Neuronal stem cell (in vitro differentiated cells): ENCODE measurements around the gene GGA1.

Experiments
- DNase-seq: peaks from one replicate; pipeline ENCODE4 v3.0.0-alpha.2; 2013; ENCODE audit warnings: low spot score
- H2AFZ ChIP-seq: one replicate; pipeline ENCODE4 v1.6.1; 2013; ENCODE audit warnings: mild to moderate bottlenecking, low read length, inconsistent platforms
- H2AK5ac ChIP-seq: 2 replicates; pipeline ENCODE4 v1.6.1; 2013; ENCODE audit warnings: low read depth, mild to moderate bottlenecking, inconsistent platforms, low read length, moderate library complexity, mixed read lengths
- H2BK120ac ChIP-seq: 2 replicates; pipeline ENCODE4 v1.6.1; 2013; ENCODE audit warnings: low read depth, mild to moderate bottlenecking, inconsistent platforms, low read length, moderate library complexity, mixed read lengths
- H2BK12ac ChIP-seq: one replicate; pipeline ENCODE4 v1.6.1; 2013; ENCODE audit warnings: low read length, inconsistent platforms
- H2BK15ac ChIP-seq: 2 replicates; pipeline ENCODE4 v1.6.1; 2013; ENCODE audit warnings: mild to moderate bottlenecking, low read length, inconsistent platforms, mixed read lengths
- H2BK5ac ChIP-seq: one replicate; pipeline ENCODE4 v1.6.1; 2013; ENCODE audit warnings: inconsistent platforms, mild to moderate bottlenecking, low read length, moderate library complexity
- H3K14ac ChIP-seq: one replicate; pipeline ENCODE4 v1.6.1; 2013; ENCODE audit warnings: low read length, inconsistent platforms
- H3K18ac ChIP-seq: 2 replicates; pipeline ENCODE4 v1.6.1; 2013; ENCODE audit warnings: low read length, inconsistent platforms
- H3K23ac ChIP-seq: 2 replicates; pipeline ENCODE4 v1.6.1; 2013; ENCODE audit warnings: low read depth, mild to moderate bottlenecking, mixed read lengths, low read length, inconsistent platforms; ENCODE audit not compliant: poor library complexity
- H3K27ac ChIP-seq: replicated peaks from 3 replicates; pipeline ENCODE4 v1.5.1; 2013; ENCODE audit warnings: low read length, inconsistent platforms
- H3K27me3 ChIP-seq, 3 experiments: 2 replicates each; pipeline ENCODE4 v1.6.1; 2013; ENCODE audit warnings: low read length in 3 of 3, mild to moderate bottlenecking in 2 of 3, inconsistent platforms in 1 of 3, low read depth in 1 of 3, mixed read lengths in 1 of 3, moderate library complexity in 1 of 3; ENCODE audit not compliant: control insufficient read depth in 3 of 3, insufficient read depth in 3 of 3
- H3K36me3 ChIP-seq, 2 donors: replicated peaks in 1 of 2; 2 replicates each; pipeline ENCODE4 v1.6.1; 2013; ENCODE audit warnings: low read length in 2 of 2; ENCODE audit not compliant: control insufficient read depth in 2 of 2, insufficient read depth in 2 of 2
- H3K4ac ChIP-seq: 2 replicates; pipeline ENCODE4 v1.6.1; 2013; ENCODE audit warnings: inconsistent platforms, mild to moderate bottlenecking, low read length, moderate library complexity
- H3K4me1 ChIP-seq, 2 donors: 1 replicate in 1 of 2; 2 replicates in 1 of 2; pipeline ENCODE4 v1.6.1; 2013; ENCODE audit warnings: low read length in 2 of 2, low read depth in 1 of 2; ENCODE audit not compliant: control insufficient read depth in 2 of 2, insufficient read depth in 1 of 2
- H3K4me2 ChIP-seq: one replicate; pipeline ENCODE4 v1.6.1; 2013; ENCODE audit warnings: mild to moderate bottlenecking, low read length, inconsistent platforms; ENCODE audit not compliant: insufficient read depth, poor library complexity, severe bottlenecking
- H3K4me3 ChIP-seq, 2 donors: 2 replicates each; pipeline ENCODE4 v1.5.1; 2013; ENCODE audit warnings: low read length in 2 of 2, mild to moderate bottlenecking in 2 of 2, inconsistent platforms in 1 of 2, moderate library complexity in 1 of 2
- H3K79me1 ChIP-seq: one replicate; pipeline ENCODE4 v1.6.1; 2013; ENCODE audit warnings: low read depth, mild to moderate bottlenecking, inconsistent platforms, low read length, moderate library complexity
- H3K9ac ChIP-seq: one replicate; pipeline ENCODE4 v1.6.1; 2013; ENCODE audit warnings: mild to moderate bottlenecking, low read depth, low read length, inconsistent platforms; ENCODE audit not compliant: poor library complexity
- H3K9me3 ChIP-seq, 2 donors: replicated peaks in 1 of 2; 2 replicates each; pipeline versions ENCODE3 to v1.6.1; 2013; ENCODE audit warnings: low read length in 2 of 2, mild to moderate bottlenecking in 2 of 2, inconsistent platforms in 1 of 2, low read depth in 1 of 2, mixed read lengths in 1 of 2, moderate library complexity in 1 of 2; ENCODE audit not compliant: control insufficient read depth in 2 of 2, insufficient read depth in 1 of 2
- H4K8ac ChIP-seq: one replicate; pipeline ENCODE4 v1.6.1; 2013; ENCODE audit warnings: low read depth, mild to moderate bottlenecking, inconsistent platforms, low read length, moderate library complexity
- H4K91ac ChIP-seq: one replicate; pipeline ENCODE4 v1.6.1; 2013; ENCODE audit warnings: low read length, low read depth, mild to moderate bottlenecking, inconsistent platforms; ENCODE audit not compliant: poor library complexity
- WGBS, 2 donors: extraction: QIAGEN DNeasy Blood & Tissue Kit; methylation state at CpG; one replicate each; pipeline ENCODE4 v1.1.7; 2013; ENCODE audit warnings: missing lambda C conversion rate in 2 of 2, mixed read lengths in 1 of 2; ENCODE audit not compliant: insufficient read length in 2 of 2, insufficient replicate concordance in 1 of 2; ENCODE audit errors: extremely low coverage in 2 of 2; 5-methylcytosine and 5-hydroxymethylcytosine counted together

The GGA1 gene

GRCh38 chr22:37563153-37564081 is 45.2 kb upstream of the GGA1 start:
- H4K8ac ChIP-seq: no peak overlapping the region
- no CpG with 5 or more reads among the region's 14 CpGs for WGBS, 2 donors

GRCh38 chr22:37564111-37564711 is 44.4 kb upstream of the GGA1 start:
- H3K4ac ChIP-seq: no peak overlapping the region
- H2BK12ac ChIP-seq: no peak overlapping the region
- no peak overlapping the region for H3K27ac ChIP-seq
- no peak overlapping the region for H3K9ac ChIP-seq
- no peak overlapping the region for H3K14ac ChIP-seq
- H3K4me2 ChIP-seq: no peak overlapping the region
- no peak for DNase-seq
- H2AFZ ChIP-seq: no peak overlapping the region
- H2BK120ac ChIP-seq: no peak overlapping the region
- H3K18ac ChIP-seq: no peak overlapping the region
- no CpG with 5 or more reads among the region's 7 CpGs for WGBS, 2 donors
- H4K8ac ChIP-seq: no peak overlapping the region
- no peak overlapping the region for H3K23ac ChIP-seq
- peaks cover 18 to 27% of the 10 kb centered on the region in 2 donors for H3K4me1 ChIP-seq
- peaks cover 7% of the 10 kb centered on the region for H3K79me1 ChIP-seq
- peaks cover 0 to 14% (median 0%) of the 10 kb centered on the region in 3 experiments for H3K27me3 ChIP-seq
- peaks cover 5 to 56% of the 10 kb centered on the region in 2 donors for H3K36me3 ChIP-seq
- no peak overlapping the region for H2BK15ac ChIP-seq
- H4K91ac ChIP-seq: no peak overlapping the region
- no peaks in the 10 kb centered on the region for H3K9me3 ChIP-seq
- no peak overlapping the region for H2AK5ac ChIP-seq
- H3K4me3 ChIP-seq: no peak overlapping the region
- no peak overlapping the region for H2BK5ac ChIP-seq

More at GRCh38 chr22:37563153-37564081, 45.2 kb upstream of the GGA1 start:
- Histone ChIP-seq H3K4me2 (no peak overlapping the region), H3K9ac (no peak overlapping the region), H3K14ac (peak overlapping the region; percentile 87), H2BK120ac (no peak overlapping the region), H3K36me3 (peaks cover 5 to 48% of the 10 kb centered on the region in 2 donors), H3K9me3 (no peaks in the 10 kb centered on the region), H2AK5ac (no peak overlapping the region), H3K23ac (peak overlapping the region; percentile 34), H2AFZ (no peak overlapping the region), H2BK12ac (no peak overlapping the region), H3K79me1 (peaks cover 7% of the 10 kb centered on the region), H3K27ac (no peak overlapping the region), H3K4me3 (no peak overlapping the region), H3K18ac (no peak overlapping the region), H3K4me1 (peaks cover 16 to 27% of the 10 kb centered on the region in 2 donors), H2BK15ac (no peak overlapping the region), H4K91ac (no peak overlapping the region), H3K27me3 (peaks cover 0 to 14% (median 0%) of the 10 kb centered on the region in 3 experiments), H3K4ac (no peak overlapping the region), H2BK5ac (no peak overlapping the region)
- DNase-seq: no peak

DNA sequence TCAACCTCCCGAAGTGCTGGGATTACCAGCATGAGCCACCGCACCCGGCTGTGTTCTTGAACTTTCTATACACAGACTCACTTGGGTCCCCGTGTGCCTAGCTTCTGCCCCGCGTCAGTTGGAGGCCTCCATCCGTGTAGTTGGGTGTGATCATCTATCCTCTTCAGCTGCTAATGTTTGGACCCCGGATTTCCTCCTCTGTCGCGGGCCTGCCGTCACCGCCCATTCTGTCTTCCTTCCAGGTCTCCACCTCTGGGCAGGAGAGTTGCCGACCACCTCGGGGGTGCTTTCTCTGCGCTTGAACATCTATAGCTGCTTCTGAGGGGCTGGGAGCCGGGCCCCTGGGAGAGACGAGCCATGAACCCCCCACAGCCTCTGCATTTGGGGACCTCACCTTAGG is 42.8 kb upstream of the GGA1 start:
- no CpG with 5 or more reads among the region's 17 CpGs for WGBS, 2 donors
- H3K36me3 ChIP-seq: peaks cover 5 to 58% of the 10 kb centered on the region in 2 donors

DNA sequence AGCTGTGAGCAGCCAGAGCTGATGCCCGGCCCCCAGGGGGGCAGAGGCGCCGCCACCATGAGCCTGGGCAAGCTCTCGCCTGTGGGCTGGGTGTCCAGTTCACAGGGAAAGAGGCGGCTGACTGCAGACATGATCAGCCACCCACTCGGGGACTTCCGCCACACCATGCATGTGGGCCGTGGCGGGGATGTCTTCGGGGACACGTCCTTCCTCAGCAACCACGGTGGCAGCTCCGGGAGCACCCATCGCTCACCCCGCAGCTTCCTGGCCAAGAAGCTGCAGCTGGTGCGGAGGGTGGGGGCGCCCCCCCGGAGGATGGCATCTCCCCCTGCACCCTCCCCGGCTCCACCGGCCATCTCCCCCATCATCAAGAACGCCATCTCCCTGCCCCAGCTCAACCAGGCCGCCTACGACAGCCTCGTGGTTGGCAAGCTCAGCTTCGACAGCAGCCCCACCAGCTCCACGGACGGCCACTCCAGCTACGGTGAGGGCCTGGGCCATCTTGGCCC is 42.3 kb upstream of the GGA1 start:
- Histone ChIP-seq H3K4ac (no peak overlapping the region), H3K27me3 (peaks cover 0 to 6% (median 0%) of the 10 kb centered on the region in 3 experiments), H3K79me1 (peaks cover 5% of the 10 kb centered on the region), H3K4me1 (peaks cover 12 to 19% of the 10 kb centered on the region in 2 donors), H2BK12ac (no peak overlapping the region), H2BK5ac (no peak overlapping the region), H4K91ac (no peak overlapping the region), H4K8ac (no peak overlapping the region), H2BK15ac (peak overlapping the region; percentile 54), H3K23ac (peak overlapping the region; percentile 78), H2AFZ (no peak overlapping the region), H3K4me2 (no peak overlapping the region), H3K27ac (no peak overlapping the region), H3K36me3 (peaks cover 5 to 58% of the 10 kb centered on the region in 2 donors), H3K14ac (no peak overlapping the region), H3K9ac (no peak overlapping the region), H2AK5ac (peak overlapping the region; percentile 47), H3K9me3 (no peaks in the 10 kb centered on the region), H2BK120ac (no peak overlapping the region), H3K18ac (peak overlapping the region; percentile 40), H3K4me3 (no peak overlapping the region)
- WGBS, 2 donors: no CpG with 5 or more reads among the region's 28 CpGs
- no peak for DNase-seq

More for the DNA sequence above, 42.8 kb upstream of the GGA1 start:
- H4K91ac ChIP-seq: no peak overlapping the region
- no peak overlapping the region for H3K14ac ChIP-seq
- H3K4me2 ChIP-seq: no peak overlapping the region
- no peak overlapping the region for H3K9ac ChIP-seq
- peaks cover 0 to 11% (median 0%) of the 10 kb centered on the region in 3 experiments for H3K27me3 ChIP-seq
- no peak overlapping the region for H2BK120ac ChIP-seq
- no peak overlapping the region for H3K4me3 ChIP-seq
- no peak overlapping the region for H3K4ac ChIP-seq
- peaks cover 7% of the 10 kb centered on the region for H3K79me1 ChIP-seq
- no peaks in the 10 kb centered on the region for H3K9me3 ChIP-seq
- no peak for DNase-seq
- no peak overlapping the region for H2BK12ac ChIP-seq
- no peak overlapping the region for H2BK5ac ChIP-seq
- H2AFZ ChIP-seq: no peak overlapping the region
- H3K18ac ChIP-seq: no peak overlapping the region
- no peak overlapping the region for H3K27ac ChIP-seq
- peak overlapping the region; percentile 47 for H3K23ac ChIP-seq
- no peak overlapping the region for H4K8ac ChIP-seq
- no peak overlapping the region for H2AK5ac ChIP-seq
- H2BK15ac ChIP-seq: no peak overlapping the region
- H3K4me1 ChIP-seq: peaks cover 13 to 21% of the 10 kb centered on the region in 2 donors
